GM18498 (cell line): ENCODE measurements around the gene SLC35F3.
"Not testable (repeated sequence)": the region's sequence is repeated elsewhere in the genome, so short reads cannot be mapped to it uniquely, and the experiment has no call there.

ENCODE experiments used
- ATAC-seq: cut with Tn5 transposase; IDR thresholded peaks from one replicate; pipeline ENCODE4 v1.9.1; 2021; ENCODE audit warnings: mild to moderate bottlenecking, moderate library complexity; ENCODE audit not compliant: unreplicated experiment

Gene SLC35F3

GRCh38 chr1:234277161-234277868, 372.8 kb downstream of the SLC35F3 start:
- no peak for ATAC-seq

DNA sequence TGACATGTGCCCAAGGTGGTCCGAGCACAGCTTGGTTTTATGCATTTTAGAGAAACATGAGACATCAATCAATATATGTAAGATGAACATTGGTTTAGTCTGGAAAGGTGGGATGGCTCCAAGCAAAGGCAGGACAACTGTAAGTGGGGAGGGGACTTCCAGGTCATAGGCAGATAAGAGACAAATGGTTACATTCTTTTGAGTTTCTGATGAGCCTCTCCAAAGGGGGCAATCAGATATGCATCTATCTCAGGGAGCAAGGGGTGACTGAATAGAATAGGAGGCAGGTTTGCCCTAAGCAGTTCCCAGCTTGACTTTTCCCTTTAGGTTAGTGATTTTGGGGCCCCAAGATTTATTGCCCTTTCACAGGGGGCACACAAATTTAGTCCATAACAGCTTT, 374.5 kb downstream of the SLC35F3 start:
- ATAC-seq = no peak

- ATAC-seq = no peak
Observed at GRCh38 chr1:234280500-234280899, 376.0 kb downstream of the SLC35F3 start.

- ATAC-seq = no peak
Observed at GRCh38 chr1:234281826-234282489, 377.5 kb downstream of the SLC35F3 start.

DNA sequence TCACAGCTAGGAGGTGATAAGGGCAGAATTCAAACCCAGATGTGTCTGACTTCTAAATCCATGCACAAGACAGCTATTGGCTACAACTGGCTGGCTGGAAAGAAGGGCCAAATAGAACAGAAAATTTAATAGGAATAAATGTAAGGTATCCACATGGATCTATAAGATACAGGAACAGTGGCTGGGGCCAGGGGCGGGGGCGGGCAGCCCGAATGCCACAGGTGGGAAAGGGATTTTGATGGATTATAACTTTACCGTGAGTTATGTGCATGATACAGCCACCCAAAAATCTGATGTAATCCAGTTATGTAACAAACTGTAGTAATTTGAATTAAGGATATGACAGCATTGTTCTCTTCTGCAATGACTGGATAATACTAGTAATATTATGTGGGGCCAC, 381.7 kb downstream of the SLC35F3 start:
- ATAC-seq = no peak

DNA sequence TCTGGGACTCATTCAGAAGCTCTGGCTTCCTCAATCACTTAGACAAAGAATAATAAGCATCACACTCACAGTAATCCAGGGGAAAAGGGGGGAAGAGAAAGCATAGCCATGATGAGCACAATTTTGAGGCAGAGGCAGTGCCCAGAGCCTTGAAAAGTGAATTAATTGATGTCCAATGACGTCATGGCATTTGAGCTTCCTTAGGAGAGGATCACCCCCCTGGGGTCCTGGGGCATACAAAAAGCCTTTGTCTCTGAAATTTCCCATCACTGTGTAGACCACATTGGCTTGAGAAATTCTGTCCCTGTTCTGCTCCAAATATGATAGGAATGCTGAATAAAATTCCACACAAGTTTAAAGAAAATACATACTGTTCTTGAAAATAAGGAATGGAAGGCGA, 384.5 kb downstream of the SLC35F3 start:
- no peak for ATAC-seq

- ATAC-seq = no peak
Observed at GRCh38 chr1:234289538-234290305, 385.2 kb downstream of the SLC35F3 start.

- ATAC-seq = no peak
Observed at GRCh38 chr1:234292011-234292410, 387.5 kb downstream of the SLC35F3 start.

DNA sequence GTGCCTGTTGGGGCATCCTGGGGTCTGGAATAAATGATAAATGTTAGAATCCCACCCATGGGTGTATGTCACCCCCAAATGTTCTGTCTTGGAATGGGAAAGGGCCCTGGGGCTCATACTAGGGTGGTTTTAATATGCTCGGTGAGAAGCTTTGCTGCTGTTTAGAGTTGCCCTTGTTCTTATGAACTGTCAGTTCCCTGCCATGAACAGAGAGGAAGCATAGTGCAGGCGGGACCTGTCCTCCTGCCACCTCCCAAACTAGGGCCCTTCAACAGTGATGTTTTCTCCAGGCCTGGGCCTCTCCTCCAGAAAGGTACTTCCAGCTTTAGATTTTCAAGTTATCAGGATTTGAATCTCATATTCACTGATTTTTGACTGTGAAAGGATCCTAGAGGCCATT, 388.1 kb downstream of the SLC35F3 start:
- no peak for ATAC-seq

GRCh38 chr1:234294109-234294817, 389.8 kb downstream of the SLC35F3 start:
- no peak for ATAC-seq

- no peak for ATAC-seq
Observed at GRCh38 chr1:234295068-234295467, 390.6 kb downstream of the SLC35F3 start.

GRCh38 chr1:234295626-234296025, 391.1 kb downstream of the SLC35F3 start:
- no peak for ATAC-seq

DNA sequence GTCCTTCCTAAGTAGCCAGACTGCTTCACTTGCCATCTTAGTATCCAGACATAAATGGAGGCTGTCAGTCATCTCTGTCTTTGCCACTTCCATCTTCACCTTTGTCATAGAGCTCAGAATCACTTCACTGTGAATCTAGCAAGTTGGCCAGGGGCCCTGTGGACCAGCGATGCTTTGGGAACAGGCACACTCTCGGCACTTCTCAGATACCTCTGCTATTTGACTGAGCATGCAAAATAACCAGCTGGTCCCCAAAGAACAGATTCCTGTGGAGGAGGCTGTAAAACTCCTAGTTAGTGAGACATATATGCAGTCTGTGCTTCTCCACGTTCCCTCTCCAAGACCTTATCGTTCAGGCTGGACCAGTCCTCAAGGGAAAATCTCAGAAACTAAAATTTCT, 392.0 kb downstream of the SLC35F3 start:
- no peak for ATAC-seq

DNA sequence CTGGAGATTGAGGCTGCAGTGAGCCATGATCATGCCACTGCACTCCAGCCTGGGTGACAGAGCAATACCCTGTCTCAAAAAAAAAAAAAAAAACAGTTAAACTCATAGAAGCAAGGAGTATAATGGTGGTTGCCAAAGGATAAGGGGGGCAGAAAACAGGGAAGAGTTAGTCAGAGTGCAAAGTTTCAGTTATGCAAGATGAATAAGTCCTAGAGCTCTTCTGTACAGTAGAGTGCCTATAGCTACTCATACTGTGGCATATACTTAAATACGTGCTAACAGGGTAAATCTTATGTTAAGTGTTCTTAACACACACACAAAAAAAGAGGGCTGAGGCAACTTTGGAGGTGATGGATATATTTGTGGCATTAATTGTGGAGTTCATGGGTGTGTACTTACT, 393.2 kb downstream of the SLC35F3 start:
- no peak for ATAC-seq

- ATAC-seq = no peak
Observed at GRCh38 chr1:234300096-234300495, 395.6 kb downstream of the SLC35F3 start.

- ATAC-seq = not testable (repeated sequence)
Observed at GRCh38 chr1:234301663-234302062, 397.2 kb downstream of the SLC35F3 start.

GRCh38 chr1:234302354-234302962, 398.0 kb downstream of the SLC35F3 start:
- no peak for ATAC-seq

- no peak for ATAC-seq
Observed at GRCh38 chr1:234303231-234303630, 398.8 kb downstream of the SLC35F3 start.

- ATAC-seq = no peak
Observed at GRCh38 chr1:234307726-234308125, 403.2 kb downstream of the SLC35F3 start.

DNA sequence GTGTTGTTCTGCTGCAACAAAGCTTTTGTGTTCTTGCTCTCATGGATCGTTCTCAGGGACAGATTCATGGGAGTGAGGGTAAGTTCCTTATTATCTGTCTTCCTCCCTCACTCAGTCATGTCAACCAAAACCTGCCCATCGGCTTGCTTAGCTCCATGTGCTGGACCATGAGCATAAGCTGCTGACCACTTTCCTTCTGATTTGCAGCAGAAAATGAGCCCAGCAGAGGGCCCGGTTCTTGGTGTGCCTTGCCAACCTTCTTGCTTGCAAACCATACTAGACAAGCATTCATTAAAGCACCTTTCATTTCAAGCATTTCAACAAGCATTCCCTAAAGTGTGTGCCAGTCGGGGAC, 404.7 kb downstream of the SLC35F3 start:
- no peak for ATAC-seq
